Measurements from ENCODE around the gene VCPKMT. TPM values are rescaled to one million over a fixed set of nuclear protein-coding genes. Genes with fewer than 3 reads are reported as not detected.

The VCPKMT gene
- total and polyA plus RNA-seq, 9 of the 15 experiments (the other 6 are each of a cell fraction or from before 2014, with no cell fraction given): 2.7 to 7.8 (median 6.3) TPM

DNA sequence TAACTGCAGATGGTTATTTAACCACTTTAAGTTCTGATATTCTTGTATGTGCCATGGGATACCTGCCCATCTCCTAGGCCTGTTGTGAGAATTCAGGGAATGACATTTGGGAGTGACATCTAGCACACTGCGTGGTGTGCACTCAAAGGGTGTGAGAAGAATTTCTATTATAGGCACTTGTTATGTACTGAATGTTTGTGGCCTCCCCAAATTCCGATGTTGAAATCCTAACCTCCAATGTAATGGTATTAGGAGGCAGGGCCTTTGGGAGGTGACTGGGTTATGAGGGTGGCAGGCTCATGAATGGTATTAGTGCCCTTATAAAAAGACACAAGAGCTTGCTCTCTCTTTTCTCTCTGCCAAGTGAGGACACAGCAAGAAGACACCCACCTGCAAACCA is 27.6 kb downstream of the VCPKMT start:
- Histone ChIP-seq H3K27me3 (ENCODE audit: control insufficient read depth in 2 of 2, insufficient read depth in 2 of 2, low read length in 2 of 2) (no peaks in the 10 kb centered on the region), H3K79me2 (ENCODE audit: control insufficient read depth, insufficient read depth, low read length) (no peaks in the 10 kb centered on the region), H3K36me3 (ENCODE audit: control insufficient read depth, insufficient read depth, low read length) (no peaks in the 10 kb centered on the region), H3K4me1 (replicated peaks in 1 of 2; ENCODE audit: control insufficient read depth in 2 of 2, insufficient read depth in 2 of 2, low read length in 2 of 2) (peaks cover 0 to 21% of the 10 kb centered on the region in 2 experiments; a peak in 3 of 5 replicates), H3K9me3 (replicated peaks; ENCODE audit: control insufficient read depth, insufficient read depth, low read depth, low read length) (no peaks in the 10 kb centered on the region), H3K9ac (ENCODE audit: insufficient read depth in 1 of 2, low read depth in 2 of 2, low read length in 2 of 2) (no peak overlapping the region), H2AFZ (ENCODE audit: low read depth, low read length) (no peak overlapping the region), H3K27ac (ENCODE audit: extremely low read depth, low read depth, low read length) (no peak overlapping the region), H3K9me1 (ENCODE audit: control insufficient read depth, insufficient read depth, low read length) (no peaks in the 10 kb centered on the region), H3K4me2 (ENCODE audit: insufficient read depth, low read length) (no peak overlapping the region), H3K4me3 (no peak overlapping the region), H4K20me1 (replicated peaks; ENCODE audit: control insufficient read depth, insufficient read depth, low read length) (no peaks in the 10 kb centered on the region)
- ChIA-PET POLR2A (no interaction called here), CTCF (ENCODE audit: low intra/inter-chr PET ratio) (no interaction called here)
- no TSS peak for BruUV-seq (replicated peaks)
- 92% methylated on average over 1 of the region's 2 CpGs for WGBS (ENCODE audit: insufficient coverage, low coverage, missing lambda C conversion rate)
- intact Hi-C loops (cut with micrococcal nuclease) (no loop called here), in situ Hi-C loops (cut with MboI) (no loop called here)
- ATAC-seq (no peak), FAIRE-seq (no peak), DNase-seq (ENCODE audit: extremely low read depth in 1 of 4, low spot score in 3 of 4) (no peak)
- TF ChIP-seq RHOXF2B (CRISPR knock-in tag; conservative IDR thresholded peaks at IDR 0.05): no peak
- TF ChIP-seq, protein P1, sequence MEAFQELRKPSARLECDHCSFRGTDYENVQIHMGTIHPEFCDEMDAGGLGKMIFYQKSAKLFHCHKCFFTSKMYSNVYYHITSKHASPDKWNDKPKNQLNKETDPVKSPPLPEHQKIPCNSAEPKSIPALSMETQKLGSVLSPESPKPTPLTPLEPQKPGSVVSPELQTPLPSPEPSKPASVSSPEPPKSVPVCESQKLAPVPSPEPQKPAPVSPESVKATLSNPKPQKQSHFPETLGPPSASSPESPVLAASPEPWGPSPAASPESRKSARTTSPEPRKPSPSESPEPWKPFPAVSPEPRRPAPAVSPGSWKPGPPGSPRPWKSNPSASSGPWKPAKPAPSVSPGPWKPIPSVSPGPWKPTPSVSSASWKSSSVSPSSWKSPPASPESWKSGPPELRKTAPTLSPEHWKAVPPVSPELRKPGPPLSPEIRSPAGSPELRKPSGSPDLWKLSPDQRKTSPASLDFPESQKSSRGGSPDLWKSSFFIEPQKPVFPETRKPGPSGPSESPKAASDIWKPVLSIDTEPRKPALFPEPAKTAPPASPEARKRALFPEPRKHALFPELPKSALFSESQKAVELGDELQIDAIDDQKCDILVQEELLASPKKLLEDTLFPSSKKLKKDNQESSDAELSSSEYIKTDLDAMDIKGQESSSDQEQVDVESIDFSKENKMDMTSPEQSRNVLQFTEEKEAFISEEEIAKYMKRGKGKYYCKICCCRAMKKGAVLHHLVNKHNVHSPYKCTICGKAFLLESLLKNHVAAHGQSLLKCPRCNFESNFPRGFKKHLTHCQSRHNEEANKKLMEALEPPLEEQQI (IDR thresholded peaks at IDR 0.05): no peak
- TF ChIP-seq, protein P2, sequence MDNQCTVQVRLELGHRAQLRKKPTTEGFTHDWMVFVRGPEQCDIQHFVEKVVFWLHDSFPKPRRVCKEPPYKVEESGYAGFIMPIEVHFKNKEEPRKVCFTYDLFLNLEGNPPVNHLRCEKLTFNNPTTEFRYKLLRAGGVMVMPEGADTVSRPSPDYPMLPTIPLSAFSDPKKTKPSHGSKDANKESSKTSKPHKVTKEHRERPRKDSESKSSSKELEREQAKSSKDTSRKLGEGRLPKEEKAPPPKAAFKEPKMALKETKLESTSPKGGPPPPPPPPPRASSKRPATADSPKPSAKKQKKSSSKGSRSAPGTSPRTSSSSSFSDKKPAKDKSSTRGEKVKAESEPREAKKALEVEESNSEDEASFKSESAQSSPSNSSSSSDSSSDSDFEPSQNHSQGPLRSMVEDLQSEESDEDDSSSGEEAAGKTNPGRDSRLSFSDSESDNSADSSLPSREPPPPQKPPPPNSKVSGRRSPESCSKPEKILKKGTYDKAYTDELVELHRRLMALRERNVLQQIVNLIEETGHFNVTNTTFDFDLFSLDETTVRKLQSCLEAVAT (IDR thresholded peaks at IDR 0.05): no peak
- TF ChIP-seq, protein P3, sequence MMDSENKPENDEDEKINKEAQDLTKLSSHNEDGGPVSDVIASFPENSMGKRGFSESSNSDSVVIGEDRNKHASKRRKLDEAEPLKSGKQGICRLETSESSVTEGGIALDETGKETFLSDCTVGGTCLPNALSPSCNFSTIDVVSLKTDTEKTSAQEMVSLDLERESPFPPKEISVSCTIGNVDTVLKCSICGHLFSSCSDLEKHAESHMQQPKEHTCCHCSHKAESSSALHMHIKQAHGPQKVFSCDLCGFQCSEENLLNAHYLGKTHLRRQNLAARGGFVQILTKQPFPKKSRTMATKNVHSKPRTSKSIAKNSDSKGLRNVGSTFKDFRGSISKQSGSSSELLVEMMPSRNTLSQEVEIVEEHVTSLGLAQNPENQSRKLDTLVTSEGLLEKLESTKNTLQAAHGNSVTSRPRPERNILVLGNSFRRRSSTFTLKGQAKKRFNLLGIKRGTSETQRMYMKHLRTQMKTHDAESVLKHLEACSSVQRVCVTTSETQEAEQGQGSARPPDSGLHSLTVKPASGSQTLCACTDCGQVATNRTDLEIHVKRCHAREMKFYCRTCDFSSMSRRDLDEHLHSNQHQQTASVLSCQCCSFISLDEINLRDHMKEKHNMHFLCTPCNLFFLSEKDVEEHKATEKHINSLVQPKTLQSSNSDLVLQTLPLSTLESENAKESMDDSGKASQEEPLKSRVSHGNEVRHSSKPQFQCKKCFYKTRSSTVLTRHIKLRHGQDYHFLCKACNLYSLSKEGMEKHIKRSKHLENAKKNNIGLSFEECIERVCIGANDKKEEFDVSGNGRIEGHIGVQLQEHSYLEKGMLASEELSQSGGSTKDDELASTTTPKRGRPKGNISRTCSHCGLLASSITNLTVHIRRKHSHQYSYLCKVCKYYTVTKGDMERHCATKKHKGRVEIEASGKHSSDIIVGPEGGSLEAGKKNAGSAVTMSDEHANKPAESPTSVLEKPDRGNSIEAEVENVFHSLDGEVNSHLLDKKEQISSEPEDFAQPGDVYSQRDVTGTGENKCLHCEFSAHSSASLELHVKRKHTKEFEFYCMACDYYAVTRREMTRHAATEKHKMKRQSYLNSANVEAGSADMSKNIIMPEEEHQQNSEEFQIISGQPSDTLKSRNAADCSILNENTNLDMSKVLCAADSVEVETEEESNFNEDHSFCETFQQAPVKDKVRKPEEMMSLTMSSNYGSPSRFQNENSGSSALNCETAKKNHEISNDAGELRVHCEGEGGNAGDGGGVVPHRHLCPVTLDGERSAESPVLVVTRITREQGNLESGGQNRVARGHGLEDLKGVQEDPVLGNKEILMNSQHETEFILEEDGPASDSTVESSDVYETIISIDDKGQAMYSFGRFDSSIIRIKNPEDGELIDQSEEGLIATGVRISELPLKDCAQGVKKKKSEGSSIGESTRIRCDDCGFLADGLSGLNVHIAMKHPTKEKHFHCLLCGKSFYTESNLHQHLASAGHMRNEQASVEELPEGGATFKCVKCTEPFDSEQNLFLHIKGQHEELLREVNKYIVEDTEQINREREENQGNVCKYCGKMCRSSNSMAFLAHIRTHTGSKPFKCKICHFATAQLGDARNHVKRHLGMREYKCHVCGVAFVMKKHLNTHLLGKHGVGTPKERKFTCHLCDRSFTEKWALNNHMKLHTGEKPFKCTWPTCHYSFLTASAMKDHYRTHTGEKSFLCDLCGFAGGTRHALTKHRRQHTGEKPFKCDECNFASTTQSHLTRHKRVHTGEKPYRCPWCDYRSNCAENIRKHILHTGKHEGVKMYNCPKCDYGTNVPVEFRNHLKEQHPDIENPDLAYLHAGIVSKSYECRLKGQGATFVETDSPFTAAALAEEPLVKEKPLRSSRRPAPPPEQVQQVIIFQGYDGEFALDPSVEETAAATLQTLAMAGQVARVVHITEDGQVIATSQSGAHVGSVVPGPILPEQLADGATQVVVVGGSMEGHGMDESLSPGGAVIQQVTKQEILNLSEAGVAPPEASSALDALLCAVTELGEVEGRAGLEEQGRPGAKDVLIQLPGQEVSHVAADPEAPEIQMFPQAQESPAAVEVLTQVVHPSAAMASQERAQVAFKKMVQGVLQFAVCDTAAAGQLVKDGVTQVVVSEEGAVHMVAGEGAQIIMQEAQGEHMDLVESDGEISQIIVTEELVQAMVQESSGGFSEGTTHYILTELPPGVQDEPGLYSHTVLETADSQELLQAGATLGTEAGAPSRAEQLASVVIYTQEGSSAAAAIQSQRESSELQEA (IDR thresholded peaks at IDR 0.05; ENCODE audit: low read depth): no peak
- TF ChIP-seq ZFP30 (CRISPR knock-in tag; IDR thresholded peaks at IDR 0.05; ENCODE audit: borderline replicate concordance): no peak
- TF ChIP-seq, protein P4, sequence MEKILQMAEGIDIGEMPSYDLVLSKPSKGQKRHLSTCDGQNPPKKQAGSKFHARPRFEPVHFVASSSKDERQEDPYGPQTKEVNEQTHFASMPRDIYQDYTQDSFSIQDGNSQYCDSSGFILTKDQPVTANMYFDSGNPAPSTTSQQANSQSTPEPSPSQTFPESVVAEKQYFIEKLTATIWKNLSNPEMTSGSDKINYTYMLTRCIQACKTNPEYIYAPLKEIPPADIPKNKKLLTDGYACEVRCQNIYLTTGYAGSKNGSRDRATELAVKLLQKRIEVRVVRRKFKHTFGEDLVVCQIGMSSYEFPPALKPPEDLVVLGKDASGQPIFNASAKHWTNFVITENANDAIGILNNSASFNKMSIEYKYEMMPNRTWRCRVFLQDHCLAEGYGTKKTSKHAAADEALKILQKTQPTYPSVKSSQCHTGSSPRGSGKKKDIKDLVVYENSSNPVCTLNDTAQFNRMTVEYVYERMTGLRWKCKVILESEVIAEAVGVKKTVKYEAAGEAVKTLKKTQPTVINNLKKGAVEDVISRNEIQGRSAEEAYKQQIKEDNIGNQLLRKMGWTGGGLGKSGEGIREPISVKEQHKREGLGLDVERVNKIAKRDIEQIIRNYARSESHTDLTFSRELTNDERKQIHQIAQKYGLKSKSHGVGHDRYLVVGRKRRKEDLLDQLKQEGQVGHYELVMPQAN (IDR thresholded peaks at IDR 0.05; ENCODE audit: borderline replicate concordance): no peak
- TF ChIP-seq ZNF431 (CRISPR knock-in tag; IDR thresholded peaks at IDR 0.05): no peak
- no peak for TF ChIP-seq ZBTB8A (IDR thresholded peaks at IDR 0.05; ENCODE audit: partially characterized antibody)
- no peak for TF ChIP-seq ZC3H11A (IDR thresholded peaks at IDR 0.05; ENCODE audit: low read depth, low read length)

Measured in K562 (cell line).